GM12875 (cell line): ENCODE measurements around the gene HOTAIR.

ENCODE experiments used
- H3K4me3 ChIP-seq: one replicate; pipeline ENCODE4 v1.5.1; 2011; ENCODE audit warnings: low read depth, low read length, control low read depth
- TF ChIP-seq, protein P1 (sequence below): IDR thresholded peaks from 2 replicates; pipeline ENCODE4 v1.5.1; 2011; ENCODE audit warnings: low read depth, mild to moderate bottlenecking, control low read depth, inconsistent platforms, low read length, moderate library complexity, borderline replicate concordance; ENCODE audit not compliant: insufficient read depth

Gene HOTAIR

GRCh38 chr12:53969588-53970259 lies 5.0 kb downstream of the HOTAIR start:
- TF ChIP-seq, protein P1, sequence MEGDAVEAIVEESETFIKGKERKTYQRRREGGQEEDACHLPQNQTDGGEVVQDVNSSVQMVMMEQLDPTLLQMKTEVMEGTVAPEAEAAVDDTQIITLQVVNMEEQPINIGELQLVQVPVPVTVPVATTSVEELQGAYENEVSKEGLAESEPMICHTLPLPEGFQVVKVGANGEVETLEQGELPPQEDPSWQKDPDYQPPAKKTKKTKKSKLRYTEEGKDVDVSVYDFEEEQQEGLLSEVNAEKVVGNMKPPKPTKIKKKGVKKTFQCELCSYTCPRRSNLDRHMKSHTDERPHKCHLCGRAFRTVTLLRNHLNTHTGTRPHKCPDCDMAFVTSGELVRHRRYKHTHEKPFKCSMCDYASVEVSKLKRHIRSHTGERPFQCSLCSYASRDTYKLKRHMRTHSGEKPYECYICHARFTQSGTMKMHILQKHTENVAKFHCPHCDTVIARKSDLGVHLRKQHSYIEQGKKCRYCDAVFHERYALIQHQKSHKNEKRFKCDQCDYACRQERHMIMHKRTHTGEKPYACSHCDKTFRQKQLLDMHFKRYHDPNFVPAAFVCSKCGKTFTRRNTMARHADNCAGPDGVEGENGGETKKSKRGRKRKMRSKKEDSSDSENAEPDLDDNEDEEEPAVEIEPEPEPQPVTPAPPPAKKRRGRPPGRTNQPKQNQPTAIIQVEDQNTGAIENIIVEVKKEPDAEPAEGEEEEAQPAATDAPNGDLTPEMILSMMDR = no peak
- no peak overlapping the region for H3K4me3 ChIP-seq

GRCh38 chr12:53968214-53969127 lies 6.3 kb downstream of the HOTAIR start:
- H3K4me3 ChIP-seq = no peak overlapping the region
- TF ChIP-seq, protein P1 = no peak

GRCh38 chr12:53967421-53967925 lies 7.3 kb downstream of the HOTAIR start:
- H3K4me3 ChIP-seq = no peak overlapping the region
- TF ChIP-seq, protein P1 = no peak

- no peak overlapping the region for H3K4me3 ChIP-seq
Observed at GRCh38 chr12:53966385-53967133, 8.2 kb downstream of the HOTAIR start.

DNA sequence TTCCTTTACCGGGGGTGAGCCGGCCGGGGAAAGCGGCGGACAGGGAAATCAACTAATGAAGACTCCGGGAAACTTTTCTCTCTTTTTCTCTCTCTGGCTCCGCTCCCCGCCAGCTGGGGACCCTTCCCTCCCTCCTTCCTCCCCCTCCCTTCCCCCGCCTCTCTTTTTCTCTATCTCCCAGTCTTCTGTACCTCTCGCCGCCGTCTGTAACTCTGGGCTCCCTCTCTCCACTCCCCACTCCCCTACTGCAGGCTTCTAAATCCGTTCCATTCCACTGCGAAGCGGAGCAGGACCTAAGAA lies 8.7 kb downstream of the HOTAIR start:
- H3K4me3 ChIP-seq = no peak overlapping the region
- TF ChIP-seq, protein P1 = no peak

More at GRCh38 chr12:53966385-53967133, 8.2 kb downstream of the HOTAIR start:
- TF ChIP-seq, protein P1 = no peak

- TF ChIP-seq, protein P1 = no peak
- no peak overlapping the region for H3K4me3 ChIP-seq
Observed at GRCh38 chr12:53965281-53966084, 9.3 kb downstream of the HOTAIR start.
